Endodermal cell (in vitro differentiated cells): ENCODE measurements around the gene MUC16. TPM values are rescaled to one million over a fixed set of nuclear protein-coding genes. Genes with fewer than 3 reads are reported as not detected.

ENCODE experiments used
- DNase-seq: peaks from one replicate; pipeline ENCODE4 v3.0.0-alpha.2; 2017
- H3K27ac ChIP-seq: 2 replicates; pipeline ENCODE4 v1.5.1; 2013; ENCODE audit warnings: mild to moderate bottlenecking, low read depth, low read length, moderate library complexity
- H3K27me3 ChIP-seq: 2 replicates; pipeline ENCODE4 v1.6.1; 2013; ENCODE audit warnings: mild to moderate bottlenecking, low read length, moderate library complexity; ENCODE audit not compliant: insufficient read depth, control insufficient read depth, poor library complexity, severe bottlenecking
- H3K36me3 ChIP-seq: 2 replicates; pipeline ENCODE4 v1.7.0; 2013; ENCODE audit warnings: mild to moderate bottlenecking, low read length, moderate library complexity; ENCODE audit not compliant: control insufficient read depth, insufficient read depth
- H3K4me1 ChIP-seq: one replicate; pipeline ENCODE4 v1.7.0; 2013; ENCODE audit warnings: low read length; ENCODE audit not compliant: control insufficient read depth, insufficient read depth
- H3K4me3 ChIP-seq: 2 replicates; pipeline ENCODE4 v1.5.1; 2013; ENCODE audit warnings: mild to moderate bottlenecking, low read length, moderate library complexity
- H3K9ac ChIP-seq: 2 replicates; pipeline ENCODE4 v1.6.1; 2013; ENCODE audit warnings: mild to moderate bottlenecking, low read length, moderate library complexity; ENCODE audit not compliant: poor library complexity, severe bottlenecking; ENCODE audit errors: extremely low read depth
- H3K9me3 ChIP-seq: 2 replicates; pipeline ENCODE4 v1.6.1; 2013; ENCODE audit warnings: mild to moderate bottlenecking, low read length, moderate library complexity; ENCODE audit not compliant: control insufficient read depth
- H3K27ac Mint-ChIP-seq: 2 replicates; pipeline ENCODE4 v1.8.0; 2020; ENCODE audit warnings: mixed read lengths
- H3K27me3 Mint-ChIP-seq: 2 replicates; pipeline ENCODE4 v1.8.0; 2021; ENCODE audit warnings: mild to moderate bottlenecking, mixed read lengths; ENCODE audit not compliant: insufficient read depth
- H3K36me3 Mint-ChIP-seq: 2 replicates; pipeline ENCODE4 v1.8.0; 2020; ENCODE audit warnings: low read depth, mixed read lengths
- H3K4me1 Mint-ChIP-seq: 2 replicates; pipeline ENCODE4 v1.8.0; 2020; ENCODE audit warnings: mixed read lengths
- H3K4me3 Mint-ChIP-seq: 2 replicates; pipeline ENCODE4 v1.8.0; 2020; ENCODE audit warnings: mild to moderate bottlenecking, moderate library complexity, mixed read lengths
- H3K9me3 Mint-ChIP-seq: 2 replicates; pipeline ENCODE4 v1.8.0; 2020; ENCODE audit warnings: mild to moderate bottlenecking, mixed read lengths
- CTCF ChIP-seq: fragments of 200-600 bp; sonication (generic); conservative IDR thresholded peaks from 2 replicates; pipeline ENCODE4 v1.5.0; 2021; ENCODE audit warnings: antibody characterized with exemption, mild to moderate bottlenecking
- WGBS, 2 experiments: methylation state at CpG; one replicate each; pipeline versions ENCODE4 v1.1.5 to v1.1.7; 2013; ENCODE audit warnings: missing lambda C conversion rate in 2 of 2, mixed read lengths in 1 of 2; ENCODE audit not compliant: insufficient coverage in 1 of 2, insufficient read length in 1 of 2; 5-methylcytosine and 5-hydroxymethylcytosine counted together
- total RNA-seq, 2 donors: library from RNA; stranded (reverse); fragmentation: NEBNext Ultra II Directional in 1 of 2; extraction: Animal tissue kit (Norgen Biotek cat#: 25700) in 1 of 2; gene quantifications; 2 replicates in 1 of 2; 3 replicates in 1 of 2; pipeline ENCODE4 v1.2.1, GENCODE V29; 2021

MUC16 gene
- total RNA-seq, 2 donors from 2014 or later: 0.13 to 0.40 TPM

DNA sequence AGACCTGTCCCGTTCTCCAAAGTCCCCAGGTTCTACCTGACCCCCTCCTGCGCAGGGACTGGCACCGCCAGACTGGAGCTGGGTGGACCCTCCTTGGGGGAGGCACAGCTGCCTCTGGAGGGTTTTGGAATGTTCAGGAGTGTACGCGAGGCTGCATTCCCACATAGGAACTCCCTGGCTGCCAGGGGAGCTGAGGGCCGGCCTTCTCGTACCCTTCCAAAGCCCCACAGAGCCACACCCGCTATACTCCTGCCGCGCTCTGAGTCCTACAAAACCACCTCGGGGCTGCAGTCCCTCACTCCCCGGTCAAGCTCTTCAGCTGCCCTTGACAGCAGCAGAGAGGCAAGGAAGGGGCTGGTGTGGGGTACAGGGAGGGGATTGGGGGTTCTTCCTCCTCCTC, 484 bp upstream of the MUC16 start:
- Mint-ChIP-seq H3K4me3 (no peak overlapping the region), H3K27ac (no peak overlapping the region), H3K4me1 (no peaks in the 10 kb centered on the region), H3K36me3 (no peaks in the 10 kb centered on the region), H3K9me3 (no peaks in the 10 kb centered on the region), H3K27me3 (no peaks in the 10 kb centered on the region)
- H3K27me3 ChIP-seq: no peaks in the 10 kb centered on the region
- TF ChIP-seq CTCF: no peak
- no peak overlapping the region for H3K27ac ChIP-seq
- H3K9me3 ChIP-seq: no peaks in the 10 kb centered on the region
- H3K4me3 ChIP-seq: no peak overlapping the region
- WGBS, 2 experiments: 90 to 91% methylated on average over 3 to 12 of the region's 12 CpGs
- DNase-seq: no peak
- no peak overlapping the region for H3K9ac ChIP-seq
- H3K36me3 ChIP-seq: no peaks in the 10 kb centered on the region
- H3K4me1 ChIP-seq: no peaks in the 10 kb centered on the region

DNA sequence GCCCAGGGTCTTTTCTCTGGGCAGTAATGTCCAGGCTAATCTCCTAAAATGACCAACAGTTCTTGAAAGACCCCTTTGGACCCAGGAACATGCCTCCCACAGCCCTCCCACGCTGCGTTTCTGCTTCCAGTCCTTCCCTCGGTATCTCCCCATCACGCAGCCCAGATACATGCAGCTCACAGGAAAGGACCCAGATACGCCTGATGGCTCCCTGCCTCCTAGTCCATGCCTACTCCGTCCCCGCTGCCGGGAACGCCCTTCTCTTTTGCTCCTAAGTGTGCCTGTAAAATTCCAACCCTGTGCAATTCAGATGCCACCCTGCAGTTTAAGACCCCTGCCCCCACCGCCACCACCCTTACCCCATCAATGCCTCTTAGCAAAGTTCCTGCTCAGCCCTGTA, 778 bp downstream of the MUC16 start:
- no peak overlapping the region for H3K27ac ChIP-seq
- H3K27me3 ChIP-seq: no peaks in the 10 kb centered on the region
- H3K36me3 ChIP-seq: no peaks in the 10 kb centered on the region
- Mint-ChIP-seq H3K4me1 (no peaks in the 10 kb centered on the region), H3K27me3 (no peaks in the 10 kb centered on the region), H3K36me3 (no peaks in the 10 kb centered on the region), H3K4me3 (no peak overlapping the region), H3K27ac (no peak overlapping the region), H3K9me3 (peaks cover under 1% of the 10 kb centered on the region)
- DNase-seq: no peak
- no peaks in the 10 kb centered on the region for H3K9me3 ChIP-seq
- TF ChIP-seq CTCF: no peak
- 79 to 89% methylated on average over 3 to 10 of the region's 10 CpGs for WGBS, 2 experiments
- no peaks in the 10 kb centered on the region for H3K4me1 ChIP-seq
- no peak overlapping the region for H3K9ac ChIP-seq
- H3K4me3 ChIP-seq: no peak overlapping the region

GRCh38 chr19:9008667-9009066, 1.5 kb downstream of the MUC16 start:
- no peak for TF ChIP-seq CTCF

More at GRCh38 chr19:9008667-9009066, 1.5 kb downstream of the MUC16 start:
- no peak overlapping the region for H3K27ac ChIP-seq
- H3K4me1 Mint-ChIP-seq: no peaks in the 10 kb centered on the region
- peaks cover 5% of the 10 kb centered on the region for H3K9me3 Mint-ChIP-seq
- H3K9ac ChIP-seq: no peak overlapping the region
- no peak overlapping the region for H3K27ac Mint-ChIP-seq
- no peak overlapping the region for H3K4me3 ChIP-seq
- H3K4me3 Mint-ChIP-seq: no peak overlapping the region
- no peaks in the 10 kb centered on the region for H3K36me3 Mint-ChIP-seq
- no peaks in the 10 kb centered on the region for H3K27me3 ChIP-seq
- no peaks in the 10 kb centered on the region for H3K27me3 Mint-ChIP-seq
- WGBS, 2 experiments: 75 to 87% methylated on average over 5 to 10 of the region's 10 CpGs
- no peaks in the 10 kb centered on the region for H3K36me3 ChIP-seq
- no peak for DNase-seq
- H3K9me3 ChIP-seq: no peaks in the 10 kb centered on the region
- H3K4me1 ChIP-seq: no peaks in the 10 kb centered on the region
